Small intestine (tissue), 7 donors: ENCODE results near the gene FBXL17. TPM values are rescaled to one million over a fixed set of nuclear protein-coding genes. Genes with fewer than 3 reads are reported as not detected.

Source experiments
- DNase-seq, 2 donors: peaks; one replicate each; pipeline versions ENCODE4 v3.0.0 to v3.0.0-alpha.2; 2013
- FAIRE-seq: peaks from 2 replicates; lab custom pipeline; 2012; peaks lifted over from hg19 to GRCh38; lab: Jason Lieb, UNC
- H3K27ac ChIP-seq, 3 donors: one replicate each; pipeline ENCODE4 v1.5.1; 2013; ENCODE audit warnings: low read length in 2 of 3, mild to moderate bottlenecking in 2 of 3, control low read depth in 1 of 3, inconsistent platforms in 1 of 3, low read depth in 1 of 3, moderate library complexity in 1 of 3
- H3K27me3 ChIP-seq, 3 donors: one replicate each; pipeline ENCODE4 v1.6.1; 2013; ENCODE audit warnings: low read length in 3 of 3, inconsistent platforms in 1 of 3; ENCODE audit not compliant: control insufficient read depth in 3 of 3, insufficient read depth in 3 of 3
- H3K36me3 ChIP-seq, 3 donors: one replicate each; pipeline ENCODE4 v1.6.1; 2013; ENCODE audit warnings: low read length in 3 of 3, inconsistent platforms in 1 of 3, low read depth in 1 of 3, mild to moderate bottlenecking in 1 of 3, moderate library complexity in 1 of 3; ENCODE audit not compliant: control insufficient read depth in 3 of 3, insufficient read depth in 2 of 3
- H3K4me1 ChIP-seq, 3 donors: one replicate each; pipeline ENCODE4 v1.6.1; 2013; ENCODE audit warnings: low read length in 2 of 3, inconsistent platforms in 1 of 3, low read depth in 1 of 3, mild to moderate bottlenecking in 1 of 3, moderate library complexity in 1 of 3; ENCODE audit not compliant: control insufficient read depth in 3 of 3, insufficient read depth in 2 of 3
- H3K4me3 ChIP-seq, 3 donors: one replicate each; pipeline ENCODE4 v1.5.1; 2013; ENCODE audit warnings: low read length in 3 of 3, control low read depth in 1 of 3, inconsistent platforms in 1 of 3, low read depth in 1 of 3, mild to moderate bottlenecking in 1 of 3, moderate library complexity in 1 of 3
- H3K9me3 ChIP-seq, 2 donors: one replicate each; pipeline ENCODE4 v1.6.1; 2013; ENCODE audit warnings: low read depth in 1 of 2, low read length in 1 of 2; ENCODE audit not compliant: control insufficient read depth in 2 of 2, insufficient read depth in 1 of 2
- WGBS, 3 donors: extraction: QIAGEN DNeasy Blood & Tissue Kit; methylation state at CpG; one replicate each; pipeline ENCODE4 v1.1.7; 2013; 5-methylcytosine and 5-hydroxymethylcytosine counted together
- polyA plus RNA-seq, 4 donors: library from polyadenylated mRNA; stranded (reverse) in 3 of 4; unstranded in 1 of 4; fragments of 200-250 nt in 3 of 4; fragments of 120-200 nt in 1 of 4; gene quantifications; one replicate each; pipeline versions ENCODE4 v1.2.1 to v1.2.3, GENCODE V29; 2013
- donor health status: healthy with polysubstance abuse.
- donor health status: control.
- donor health status: control.
- donor health status: Bipolar disorder and iron deficiency.
- donor health status: healthy.

FBXL17 gene
- polyA plus RNA-seq, 4 donors, result 5.4 to 20.6 (median 8.3) TPM

DNA sequence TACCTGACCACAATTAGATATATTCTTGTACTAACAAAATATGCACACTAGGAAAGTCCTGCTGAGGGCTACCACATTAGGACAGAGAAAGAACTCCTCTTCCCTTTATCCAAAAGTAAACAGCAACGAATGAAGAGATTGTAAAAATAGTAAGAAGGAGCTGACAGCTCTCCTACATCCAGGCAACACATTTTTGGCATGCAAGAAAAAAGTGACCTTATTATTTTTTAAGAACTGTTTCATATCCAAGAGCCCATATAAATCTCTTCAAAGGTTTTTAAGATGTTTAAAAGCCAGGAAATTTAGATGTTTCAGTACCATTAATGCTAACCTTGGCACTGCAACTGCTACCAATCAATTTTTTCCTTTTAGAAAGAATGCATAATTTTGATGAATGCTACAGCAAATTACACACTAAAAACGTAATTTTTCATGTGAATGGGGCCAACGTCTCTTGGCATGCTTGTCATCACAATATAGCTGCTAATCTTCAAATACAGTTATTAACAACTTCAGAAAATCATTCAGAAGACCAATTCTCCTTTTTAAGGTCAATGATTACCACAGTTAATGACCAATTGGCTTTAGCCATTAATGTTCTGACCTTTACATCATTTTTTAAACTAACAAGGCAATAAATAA is 132.0 kb downstream of the FBXL17 start:
- Histone ChIP-seq H3K27me3 (no peaks in the 10 kb centered on the region), H3K27ac (no peak overlapping the region), H3K4me3 (no peak overlapping the region), H3K4me1 (no peaks in the 10 kb centered on the region), H3K36me3 (peaks cover 0 to 3% (median 0%) of the 10 kb centered on the region in 3 donors), H3K9me3 (no peaks in the 10 kb centered on the region)
- 66 to 74% (median 72%) methylated on average over 3 of the region's 3 CpGs for WGBS, 3 donors
- DNase-seq, result no peak
- FAIRE-seq, result no peak

- no peak for FAIRE-seq
Observed at GRCh38 chr5:108249095-108249784, 132.7 kb downstream of the FBXL17 start.

GRCh38 chr5:108238936-108239887 is 142.7 kb downstream of the FBXL17 start:
- no peak overlapping the region for H3K27ac ChIP-seq
- no peak overlapping the region for H3K4me3 ChIP-seq
- H3K27me3 ChIP-seq, result no peaks in the 10 kb centered on the region
- no peaks in the 10 kb centered on the region for H3K4me1 ChIP-seq
- H3K36me3 ChIP-seq, result peaks cover 0 to 3% (median 0%) of the 10 kb centered on the region in 3 donors
- 85 to 95% (median 88%) methylated on average over 10 of the region's 10 CpGs for WGBS, 3 donors
- DNase-seq (no peak), FAIRE-seq (no peak)
- H3K9me3 ChIP-seq, result peaks cover 0 to 6% of the 10 kb centered on the region in 2 donors

More at GRCh38 chr5:108249095-108249784, 132.7 kb downstream of the FBXL17 start:
- H3K4me1 ChIP-seq, result no peaks in the 10 kb centered on the region
- H3K36me3 ChIP-seq, result peaks cover 0 to 3% (median 0%) of the 10 kb centered on the region in 3 donors
- 92 to 95% (median 92%) methylated on average over 7 of the region's 7 CpGs for WGBS, 3 donors
- no peak overlapping the region for H3K4me3 ChIP-seq
- no peak overlapping the region for H3K27ac ChIP-seq
- H3K27me3 ChIP-seq, result no peaks in the 10 kb centered on the region
- H3K9me3 ChIP-seq, result no peaks in the 10 kb centered on the region
- DNase-seq, result no peak

GRCh38 chr5:108238461-108238860 is 143.4 kb downstream of the FBXL17 start:
- H3K27ac ChIP-seq, result no peak overlapping the region
- no peaks in the 10 kb centered on the region for H3K27me3 ChIP-seq
- no peak for FAIRE-seq
- peaks cover 0 to 3% (median 0%) of the 10 kb centered on the region in 3 donors for H3K36me3 ChIP-seq
- peaks cover 0 to 6% of the 10 kb centered on the region in 2 donors for H3K9me3 ChIP-seq
- H3K4me3 ChIP-seq, result no peak overlapping the region
- DNase-seq, result no peak
- WGBS, 3 donors, result 84 to 90% (median 84%) methylated on average over 4 of the region's 4 CpGs
- H3K4me1 ChIP-seq, result no peaks in the 10 kb centered on the region

- FAIRE-seq (no peak), DNase-seq (no peak)
- H3K27ac ChIP-seq, result no peak overlapping the region
- no peaks in the 10 kb centered on the region for H3K27me3 ChIP-seq
- no peaks in the 10 kb centered on the region for H3K4me1 ChIP-seq
- 52 to 66% (median 52%) methylated on average over 3 of the region's 3 CpGs for WGBS, 3 donors
- no peaks in the 10 kb centered on the region for H3K36me3 ChIP-seq
- H3K4me3 ChIP-seq, result no peak overlapping the region
- H3K9me3 ChIP-seq, result no peaks in the 10 kb centered on the region
Observed at GRCh38 chr5:108233617-108234155, 148.2 kb downstream of the FBXL17 start.

DNA sequence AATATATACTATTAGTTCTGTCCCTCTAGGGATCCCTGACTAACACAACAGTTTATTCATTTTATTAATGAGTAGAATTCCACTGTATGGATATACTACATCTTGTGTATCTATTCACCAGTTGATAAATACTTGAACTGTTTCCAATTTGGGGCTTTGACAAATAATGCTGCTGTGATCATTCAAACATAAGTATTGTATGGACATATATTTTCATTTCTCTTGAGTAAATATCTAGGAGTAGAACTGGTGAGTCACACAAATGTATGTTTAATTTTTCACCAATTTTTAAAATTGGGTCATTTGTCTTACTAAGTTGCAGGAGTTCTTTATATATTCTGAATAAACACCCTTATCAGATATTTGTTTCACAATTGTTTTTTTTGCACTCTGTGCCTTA is 149.1 kb downstream of the FBXL17 start:
- no peak for DNase-seq
- no peak for FAIRE-seq
- Histone ChIP-seq H3K27ac (no peak overlapping the region), H3K27me3 (no peaks in the 10 kb centered on the region), H3K4me1 (no peaks in the 10 kb centered on the region), H3K36me3 (no peaks in the 10 kb centered on the region), H3K4me3 (no peak overlapping the region), H3K9me3 (no peaks in the 10 kb centered on the region)

DNA sequence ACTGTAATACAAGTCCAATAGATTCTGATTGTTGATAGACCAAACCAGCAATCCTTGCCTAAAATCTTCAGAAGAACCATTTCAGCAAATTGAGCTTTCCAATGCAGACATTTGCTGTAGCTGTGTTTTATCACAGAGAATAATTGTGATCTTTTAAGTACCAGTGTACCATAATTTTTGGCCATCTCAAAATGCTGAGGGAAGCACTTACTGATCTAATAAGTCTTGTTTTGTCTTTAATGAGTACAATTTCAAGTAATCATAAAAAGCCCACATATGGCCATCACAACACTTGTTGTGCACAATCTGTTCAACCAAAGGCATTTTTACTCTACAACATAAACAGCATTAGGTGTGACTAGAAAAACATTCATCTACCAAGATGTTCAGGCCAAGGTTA is 159.9 kb downstream of the FBXL17 start:
- H3K27ac ChIP-seq, result no peak overlapping the region
- no peaks in the 10 kb centered on the region for H3K36me3 ChIP-seq
- H3K4me3 ChIP-seq, result no peak overlapping the region
- no peaks in the 10 kb centered on the region for H3K4me1 ChIP-seq
- H3K9me3 ChIP-seq, result no peaks in the 10 kb centered on the region
- no peaks in the 10 kb centered on the region for H3K27me3 ChIP-seq
- FAIRE-seq, result no peak
- DNase-seq, result no peak

GRCh38 chr5:108220834-108221233 is 161.1 kb downstream of the FBXL17 start:
- peaks cover 0 to 2% (median 0%) of the 10 kb centered on the region in 3 donors for H3K36me3 ChIP-seq

More at GRCh38 chr5:108220834-108221233, 161.1 kb downstream of the FBXL17 start:
- 16 to 41% (median 33%) methylated on average over 1 of the region's 1 CpG for WGBS, 3 donors
- Histone ChIP-seq H3K9me3 (no peaks in the 10 kb centered on the region), H3K27me3 (no peaks in the 10 kb centered on the region), H3K4me1 (no peaks in the 10 kb centered on the region), H3K4me3 (no peak overlapping the region), H3K27ac (no peak overlapping the region)
- DNase-seq (no peak), FAIRE-seq (no peak)
